Measurements from ENCODE around the gene ZNF497.

- TF ChIP-seq CTCF (conservative IDR thresholded peaks at IDR 0.05; ENCODE audit: low read length) (no peak), EZH2phosphoT487 (IDR thresholded peaks at IDR 0.05; ENCODE audit: borderline replicate concordance) (no peak)
Observed at GRCh38 chr19:58334691-58335249, 27.8 kb downstream of the ZNF497 start.
